Measurements from ENCODE around the gene REXO5.
A peak's percentile ranks its signal among the peaks of the same experiment; 100 is the strongest.

DNA sequence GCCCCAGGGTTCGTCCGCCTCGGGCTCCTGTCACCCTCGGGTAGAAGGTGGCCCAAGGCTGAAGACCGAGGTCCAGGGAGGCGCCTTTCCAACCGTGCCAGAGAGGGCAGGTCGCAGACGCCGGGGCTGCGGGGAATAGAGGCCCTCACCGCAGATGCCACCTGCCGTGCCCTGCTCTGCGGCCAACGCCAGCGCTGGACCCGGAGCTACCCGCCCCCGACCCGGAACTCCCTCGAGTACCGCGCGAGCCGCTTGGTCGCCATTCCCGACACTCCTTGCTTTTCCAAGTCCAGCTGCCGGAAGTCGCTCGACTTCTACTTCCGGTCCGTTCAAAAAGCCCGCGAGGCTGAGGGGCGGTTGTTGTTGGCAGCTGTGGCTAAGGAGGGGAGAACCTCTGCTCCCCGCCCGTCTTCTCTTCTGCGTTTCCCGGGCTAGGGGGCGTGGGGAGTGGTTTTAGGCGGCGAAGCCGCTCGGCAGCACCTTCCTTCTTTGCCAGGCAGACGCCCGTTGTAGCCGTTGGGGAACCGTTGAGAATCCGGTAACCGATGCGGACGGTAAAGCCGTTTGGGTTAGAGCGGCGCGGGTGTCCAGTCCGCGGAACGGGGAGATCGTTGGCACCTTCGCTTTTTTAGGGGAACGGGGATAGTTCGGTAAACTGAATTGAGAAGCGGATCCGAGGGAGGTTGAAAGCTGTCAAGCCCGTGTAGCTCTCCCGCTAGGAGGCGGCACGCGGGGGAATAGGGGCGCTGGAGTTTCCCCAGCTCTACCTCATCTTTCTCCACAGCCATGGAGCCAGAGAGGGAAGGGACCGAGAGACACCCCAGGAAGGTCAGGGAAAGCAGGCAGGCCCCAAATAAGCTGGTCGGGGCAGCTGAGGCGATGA, at the start of gene REXO5, which contains the start of gene ERI2:
- TF ChIP-seq POLR2AphosphoS5 (IDR thresholded peaks at IDR 0.05) (no peak), EP300 (IDR thresholded peaks at IDR 0.05) (no peak)
- TF ChIP-seq, protein P1, sequence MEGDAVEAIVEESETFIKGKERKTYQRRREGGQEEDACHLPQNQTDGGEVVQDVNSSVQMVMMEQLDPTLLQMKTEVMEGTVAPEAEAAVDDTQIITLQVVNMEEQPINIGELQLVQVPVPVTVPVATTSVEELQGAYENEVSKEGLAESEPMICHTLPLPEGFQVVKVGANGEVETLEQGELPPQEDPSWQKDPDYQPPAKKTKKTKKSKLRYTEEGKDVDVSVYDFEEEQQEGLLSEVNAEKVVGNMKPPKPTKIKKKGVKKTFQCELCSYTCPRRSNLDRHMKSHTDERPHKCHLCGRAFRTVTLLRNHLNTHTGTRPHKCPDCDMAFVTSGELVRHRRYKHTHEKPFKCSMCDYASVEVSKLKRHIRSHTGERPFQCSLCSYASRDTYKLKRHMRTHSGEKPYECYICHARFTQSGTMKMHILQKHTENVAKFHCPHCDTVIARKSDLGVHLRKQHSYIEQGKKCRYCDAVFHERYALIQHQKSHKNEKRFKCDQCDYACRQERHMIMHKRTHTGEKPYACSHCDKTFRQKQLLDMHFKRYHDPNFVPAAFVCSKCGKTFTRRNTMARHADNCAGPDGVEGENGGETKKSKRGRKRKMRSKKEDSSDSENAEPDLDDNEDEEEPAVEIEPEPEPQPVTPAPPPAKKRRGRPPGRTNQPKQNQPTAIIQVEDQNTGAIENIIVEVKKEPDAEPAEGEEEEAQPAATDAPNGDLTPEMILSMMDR (IDR thresholded peaks at IDR 0.05): peak in 1 of 2 donors; percentile 41
